ENCODE measurements around the gene IQGAP3. TPM values are rescaled to one million over a fixed set of nuclear protein-coding genes. Genes with fewer than 3 reads are reported as not detected.

Gene IQGAP3
- total RNA-seq, 4 donors from 2014 or later: 1.7 to 9.4 (median 2.9) TPM

DNA sequence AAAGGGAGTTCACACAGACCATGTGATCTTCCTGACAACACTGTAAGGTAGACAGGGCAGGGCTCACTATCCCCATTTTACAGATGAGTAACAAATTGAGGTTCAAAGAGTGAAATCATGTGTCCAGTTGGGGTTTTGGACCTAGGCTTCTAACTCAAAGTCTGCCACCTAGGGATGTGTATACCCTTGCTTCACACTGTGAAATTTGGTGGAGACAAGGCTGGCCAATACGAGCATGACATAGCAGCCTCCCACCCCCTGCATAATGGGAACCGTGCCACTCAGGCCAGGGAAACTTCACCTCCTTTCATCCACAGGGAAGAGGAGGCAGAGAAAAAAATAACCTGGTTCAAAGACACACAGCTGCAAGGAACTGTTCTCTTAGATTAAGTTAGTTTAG lies 6.8 kb downstream of the IQGAP3 start:
- TF ChIP-seq, protein P1, sequence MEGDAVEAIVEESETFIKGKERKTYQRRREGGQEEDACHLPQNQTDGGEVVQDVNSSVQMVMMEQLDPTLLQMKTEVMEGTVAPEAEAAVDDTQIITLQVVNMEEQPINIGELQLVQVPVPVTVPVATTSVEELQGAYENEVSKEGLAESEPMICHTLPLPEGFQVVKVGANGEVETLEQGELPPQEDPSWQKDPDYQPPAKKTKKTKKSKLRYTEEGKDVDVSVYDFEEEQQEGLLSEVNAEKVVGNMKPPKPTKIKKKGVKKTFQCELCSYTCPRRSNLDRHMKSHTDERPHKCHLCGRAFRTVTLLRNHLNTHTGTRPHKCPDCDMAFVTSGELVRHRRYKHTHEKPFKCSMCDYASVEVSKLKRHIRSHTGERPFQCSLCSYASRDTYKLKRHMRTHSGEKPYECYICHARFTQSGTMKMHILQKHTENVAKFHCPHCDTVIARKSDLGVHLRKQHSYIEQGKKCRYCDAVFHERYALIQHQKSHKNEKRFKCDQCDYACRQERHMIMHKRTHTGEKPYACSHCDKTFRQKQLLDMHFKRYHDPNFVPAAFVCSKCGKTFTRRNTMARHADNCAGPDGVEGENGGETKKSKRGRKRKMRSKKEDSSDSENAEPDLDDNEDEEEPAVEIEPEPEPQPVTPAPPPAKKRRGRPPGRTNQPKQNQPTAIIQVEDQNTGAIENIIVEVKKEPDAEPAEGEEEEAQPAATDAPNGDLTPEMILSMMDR (IDR thresholded peaks at IDR 0.05): no peak
- TF ChIP-seq POLR2A (IDR thresholded peaks at IDR 0.05) (no peak), EP300 (IDR thresholded peaks at IDR 0.05; ENCODE audit: low read depth) (no peak), POLR2AphosphoS5 (IDR thresholded peaks at IDR 0.05) (no peak)
- Histone ChIP-seq H3K9me3 (no peaks in the 10 kb centered on the region), H3K27ac (no peak overlapping the region), H3K27me3 (no peaks in the 10 kb centered on the region), H3K36me3 (no peaks in the 10 kb centered on the region), H3K4me3 (no peak overlapping the region), H3K4me1 (peaks cover 0 to 5% (median 2%) of the 10 kb centered on the region in 4 donors)
- 93% methylated on average over 2 of the region's 2 CpGs; no CpG with 5 or more reads in 1 of the 2 donors for WGBS, 2 donors (ENCODE audit: low coverage in 1 of 2)
- DNase-seq: no peak
- intact Hi-C loops (cut with DNase I; ENCODE audit: low total_unique reads): no loop called here
- in situ Hi-C loops (cut with MboI; ENCODE audit: low pct_ligation_motif_present in 1 of 4, low pct_unique_long_range_greater_than_20kb in 1 of 4, low sequenced_read_pairs in 3 of 4): no loop called here

DNA sequence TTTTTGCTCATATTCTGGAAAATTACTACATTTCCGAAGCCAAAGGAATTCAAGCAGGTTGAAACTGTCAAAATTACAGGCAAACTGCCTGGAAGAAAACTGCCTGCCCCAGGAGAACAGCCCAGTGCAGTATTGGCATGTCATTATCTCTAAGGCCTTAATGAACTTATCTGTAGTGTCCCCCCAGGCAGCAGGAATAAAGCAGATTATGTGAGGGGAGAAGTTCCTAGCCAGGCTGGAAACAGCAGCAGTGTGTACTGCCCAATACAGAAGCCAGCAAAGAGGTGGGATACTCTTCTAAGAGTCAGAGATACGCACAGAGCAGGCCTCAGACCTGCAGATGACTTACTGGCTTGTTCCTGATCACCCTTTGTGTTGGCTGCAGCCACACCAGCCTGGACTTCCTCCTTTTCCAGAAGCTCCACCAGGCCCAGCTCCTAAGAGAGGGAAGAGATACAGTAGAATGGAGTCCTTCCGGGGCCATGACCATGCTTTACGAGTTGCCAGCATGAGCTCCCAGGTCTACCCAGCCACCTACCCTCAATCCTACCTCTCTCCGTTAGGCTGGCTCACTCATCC lies 11.7 kb downstream of the IQGAP3 start:
- TF ChIP-seq POLR2AphosphoS5 (IDR thresholded peaks at IDR 0.05) (no peak), EP300 (IDR thresholded peaks at IDR 0.05; ENCODE audit: low read depth) (no peak), POLR2A (IDR thresholded peaks at IDR 0.05) (no peak)
- in situ Hi-C loops (cut with MboI; ENCODE audit: low pct_ligation_motif_present in 1 of 4, low pct_unique_long_range_greater_than_20kb in 1 of 4, low sequenced_read_pairs in 3 of 4) (no loop called here), intact Hi-C loops (cut with DNase I; ENCODE audit: low total_unique reads) (no loop called here)
- 67 to 76% methylated on average over 3 to 5 of the region's 5 CpGs for WGBS, 2 donors (ENCODE audit: low coverage in 1 of 2)
- Histone ChIP-seq H3K9me3 (no peaks in the 10 kb centered on the region), H3K27ac (no peak overlapping the region), H3K27me3 (no peaks in the 10 kb centered on the region), H3K36me3 (no peaks in the 10 kb centered on the region), H3K4me1 (no peaks in the 10 kb centered on the region), H3K4me3 (no peak overlapping the region)
- no peak for DNase-seq

DNA sequence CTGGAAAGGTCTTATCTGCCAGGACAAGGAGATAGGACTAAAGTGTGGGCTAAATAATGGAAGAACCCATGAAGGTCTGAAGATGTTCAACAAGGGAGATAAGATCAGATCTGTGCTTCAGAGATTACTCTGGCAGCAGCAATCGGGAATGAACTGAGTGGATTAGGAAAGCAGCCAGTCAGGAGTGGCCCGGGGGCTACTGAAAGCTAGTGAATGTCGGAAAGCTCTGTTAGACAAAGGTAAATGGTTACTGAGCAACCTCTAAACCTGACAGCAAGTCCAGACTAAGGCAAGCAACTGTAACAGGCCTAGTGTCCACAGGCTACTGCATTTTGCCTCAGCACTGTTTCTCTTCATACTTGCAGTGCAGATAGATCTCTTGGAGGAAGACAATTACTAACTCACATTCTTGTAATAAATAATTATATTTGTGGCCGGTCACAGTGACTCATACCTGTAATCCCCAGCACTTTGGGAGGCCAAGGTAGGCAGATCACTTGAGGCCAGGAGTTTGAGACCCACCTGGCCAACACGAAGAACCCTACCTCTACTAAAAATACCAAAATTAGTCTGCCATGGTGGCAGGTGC lies 12.5 kb downstream of the IQGAP3 start:
- no peak for DNase-seq
- Histone ChIP-seq H3K4me3 (no peak overlapping the region), H3K27me3 (no peaks in the 10 kb centered on the region), H3K27ac (no peak overlapping the region), H3K4me1 (no peaks in the 10 kb centered on the region), H3K9me3 (no peaks in the 10 kb centered on the region), H3K36me3 (no peaks in the 10 kb centered on the region)
- intact Hi-C loops (cut with DNase I; ENCODE audit: low total_unique reads): no loop called here
- 50 to 73% methylated on average over 2 to 5 of the region's 5 CpGs for WGBS, 2 donors (ENCODE audit: low coverage in 1 of 2)
- in situ Hi-C loops (cut with MboI; ENCODE audit: low pct_ligation_motif_present in 1 of 4, low pct_unique_long_range_greater_than_20kb in 1 of 4, low sequenced_read_pairs in 3 of 4): no loop called here
- no peak for TF ChIP-seq POLR2AphosphoS5 (IDR thresholded peaks at IDR 0.05)
- no peak for TF ChIP-seq EP300 (IDR thresholded peaks at IDR 0.05; ENCODE audit: low read depth)
- TF ChIP-seq, protein P1 (IDR thresholded peaks at IDR 0.05): no peak
- TF ChIP-seq POLR2A (IDR thresholded peaks at IDR 0.05): no peak

DNA sequence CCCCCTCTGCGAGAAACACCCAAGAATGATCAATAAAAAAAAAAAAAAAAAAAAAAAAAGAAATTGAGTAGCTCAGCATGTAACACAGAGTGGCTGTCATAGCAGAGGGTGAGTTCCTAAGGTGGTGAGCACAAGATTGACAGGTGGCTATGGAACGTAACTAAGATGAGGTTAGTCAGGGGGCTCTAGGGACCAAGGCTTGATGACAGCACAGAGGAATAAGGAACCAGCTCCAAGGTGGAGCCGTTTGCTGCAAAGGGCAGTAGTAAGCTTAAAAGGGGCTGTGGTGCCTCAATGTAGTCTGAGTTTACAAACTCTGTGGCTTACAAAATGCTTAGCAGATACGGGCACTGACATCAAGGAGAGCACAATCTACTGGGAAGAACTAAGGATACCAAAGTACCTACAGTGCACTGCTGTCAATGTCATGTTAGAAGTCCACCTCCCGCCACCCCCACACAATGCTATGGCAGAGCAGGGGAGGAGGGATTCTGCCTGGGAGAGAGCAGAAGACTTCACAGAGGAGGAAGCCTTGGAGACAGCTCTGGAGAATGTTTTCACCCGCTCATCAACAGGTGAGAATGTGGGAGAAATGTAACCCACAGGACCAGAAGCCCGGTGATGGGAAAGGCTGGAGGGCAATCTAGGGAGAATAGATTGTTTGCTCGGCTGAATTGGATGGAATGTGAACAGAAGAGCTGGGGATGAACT lies 13.1 kb downstream of the IQGAP3 start:
- no peak for TF ChIP-seq POLR2A (IDR thresholded peaks at IDR 0.05)
- no peak for TF ChIP-seq POLR2AphosphoS5 (IDR thresholded peaks at IDR 0.05)
- TF ChIP-seq, protein P1 (IDR thresholded peaks at IDR 0.05): no peak
- no peak for TF ChIP-seq EP300 (IDR thresholded peaks at IDR 0.05; ENCODE audit: low read depth)
- Histone ChIP-seq H3K4me3 (no peak overlapping the region), H3K27ac (no peak overlapping the region), H3K9me3 (no peaks in the 10 kb centered on the region), H3K4me1 (no peaks in the 10 kb centered on the region), H3K36me3 (no peaks in the 10 kb centered on the region), H3K27me3 (no peaks in the 10 kb centered on the region)
- in situ Hi-C loops (cut with MboI; ENCODE audit: low pct_ligation_motif_present in 1 of 4, low pct_unique_long_range_greater_than_20kb in 1 of 4, low sequenced_read_pairs in 3 of 4): no loop called here
- intact Hi-C loops (cut with DNase I; ENCODE audit: low total_unique reads): no loop called here
- no peak for DNase-seq
- 83 to 89% methylated on average over 5 to 7 of the region's 8 CpGs for WGBS, 2 donors (ENCODE audit: low coverage in 1 of 2)

All from transverse colon (tissue), 4 donors.